Occipital lobe (tissue), 2 donors: ENCODE measurements around the gene LRRC2. TPM values are rescaled to one million over a fixed set of nuclear protein-coding genes. Genes with fewer than 3 reads are reported as not detected.

Experiments
- DNase-seq: peaks from one replicate; lab custom pipeline; 2025; lab: John Stamatoyannopoulos, UW
- total RNA-seq: library from RNA; depleted of rRNA; stranded (reverse); fragments of >200 nt; gene quantifications from one replicate; pipeline ENCODE4 v1.2.3, GENCODE V29; 2014

The LRRC2 gene
- total RNA-seq, 1 donor from 2014 or later = 7.8 TPM

GRCh38 chr3:46482632-46483350, 83.3 kb downstream of the LRRC2 start:
- no peak for DNase-seq

DNA sequence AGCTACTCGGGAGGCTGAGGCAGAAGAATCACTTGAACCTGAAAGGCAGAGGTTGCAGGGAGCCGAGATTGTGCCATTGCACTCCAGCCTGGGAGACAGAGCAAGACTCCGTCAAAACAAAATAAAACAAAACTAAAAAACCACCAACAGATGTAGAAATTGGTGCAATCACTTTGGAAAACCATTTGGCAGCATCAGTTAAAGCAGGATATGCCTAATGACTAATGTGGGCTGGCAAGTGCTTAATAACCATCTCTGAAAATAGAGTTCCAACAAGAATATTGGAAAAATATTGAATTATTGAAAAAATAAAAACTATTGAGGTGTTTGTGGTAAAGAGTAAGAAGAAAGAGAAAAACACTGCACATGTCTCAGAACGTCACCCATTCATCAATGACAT, 84.5 kb downstream of the LRRC2 start:
- no peak for DNase-seq

DNA sequence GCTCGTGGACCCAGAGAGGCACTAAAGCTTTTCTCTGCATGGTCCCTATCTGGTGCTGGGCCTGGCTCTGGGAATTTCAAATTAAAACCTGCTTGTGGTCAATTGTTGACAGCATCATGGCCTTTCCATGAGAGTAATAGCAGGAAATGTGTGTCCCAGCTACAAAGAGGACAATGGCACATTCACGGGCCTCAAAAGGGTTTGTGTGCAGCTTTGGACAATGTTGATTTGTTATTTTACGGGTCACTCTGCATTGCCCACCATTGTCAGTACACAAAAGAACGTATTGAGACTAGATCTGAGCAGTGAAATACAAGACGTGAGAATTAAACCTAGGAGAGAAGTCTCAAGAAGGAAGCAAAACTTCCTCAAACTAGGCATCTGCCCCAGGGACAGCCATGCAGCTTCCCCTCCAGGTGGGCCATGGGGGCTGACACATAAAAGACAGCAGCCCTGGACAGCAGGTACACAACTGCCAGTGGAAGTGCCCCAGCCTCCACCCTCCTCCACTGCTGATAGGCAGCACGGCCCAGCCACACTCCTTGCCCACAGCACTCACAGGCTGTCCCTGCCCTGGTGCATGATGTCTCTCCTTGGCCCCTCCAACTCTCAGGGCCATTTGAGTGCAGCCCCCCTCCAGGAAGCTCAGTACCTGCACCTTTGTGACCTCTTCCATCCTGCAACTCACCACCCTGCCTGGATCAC, 85.5 kb downstream of the LRRC2 start:
- peak; percentile 8 for DNase-seq

- no peak for DNase-seq
Observed at GRCh38 chr3:46479696-46480095, 86.4 kb downstream of the LRRC2 start.

DNA sequence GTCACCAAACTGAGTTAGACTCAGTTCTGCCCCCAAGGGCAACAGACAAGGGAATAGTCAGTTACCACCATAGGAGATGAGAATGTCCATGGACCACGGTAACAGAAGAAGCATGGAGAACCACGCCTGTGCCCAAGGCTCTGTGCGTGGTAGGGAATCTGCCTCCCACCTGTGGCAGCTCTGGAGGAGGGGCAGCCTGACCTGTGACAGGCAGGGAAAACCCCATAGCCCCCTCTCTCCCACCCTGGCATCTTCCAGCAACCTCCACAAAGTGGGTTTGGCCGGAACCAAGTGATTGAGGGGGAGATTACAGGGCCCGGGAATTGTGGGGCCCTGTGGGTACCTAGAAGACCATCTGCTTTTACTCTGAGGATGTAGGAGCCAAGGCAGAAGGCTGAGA, 87.1 kb downstream of the LRRC2 start:
- no peak for DNase-seq

DNA sequence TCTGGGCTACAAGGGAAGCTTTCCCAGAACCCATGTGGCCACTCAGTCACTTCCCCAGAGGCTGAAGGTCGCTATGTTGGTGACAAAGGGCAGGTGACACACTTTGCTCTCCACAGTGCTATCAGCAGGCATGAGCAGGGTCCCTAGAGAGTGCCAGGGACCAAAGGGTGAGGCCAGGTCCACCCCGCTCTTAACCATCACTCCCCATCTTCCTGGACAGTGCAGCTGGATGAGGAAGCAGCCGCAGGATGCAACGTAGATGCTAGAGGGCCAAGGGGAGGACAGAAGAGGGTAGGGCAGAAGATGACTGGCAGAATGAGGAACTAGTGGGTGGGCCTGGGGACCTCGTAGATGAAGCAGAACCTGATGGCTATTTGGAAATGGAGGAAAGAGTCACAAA, 87.8 kb downstream of the LRRC2 start:
- no peak for DNase-seq

GRCh38 chr3:46477756-46478155, 88.3 kb downstream of the LRRC2 start:
- no peak for DNase-seq

DNA sequence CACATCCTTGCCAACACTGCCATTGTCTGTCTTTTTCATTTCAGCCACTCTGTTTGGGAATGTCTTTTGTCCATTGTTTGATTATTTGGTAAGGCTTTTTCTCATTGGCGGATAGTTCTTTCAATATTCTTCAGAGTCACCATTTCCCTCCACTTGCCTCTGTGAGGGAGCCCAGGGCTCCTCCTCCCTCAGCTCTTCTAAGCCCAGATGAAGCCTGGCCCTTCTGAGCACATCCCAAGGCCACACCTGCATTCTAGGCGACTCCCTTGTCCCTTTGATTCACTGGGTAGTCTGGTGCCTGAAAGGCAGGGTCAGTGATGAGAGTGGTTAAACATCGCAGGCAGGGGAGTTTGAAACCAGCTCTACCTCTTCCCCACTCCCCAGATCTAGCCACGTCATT, 89.0 kb downstream of the LRRC2 start:
- DNase-seq = no peak

GRCh38 chr3:46472736-46473135, 93.4 kb downstream of the LRRC2 start:
- DNase-seq = no peak

- DNase-seq = no peak
Observed at GRCh38 chr3:46471371-46471914, 94.7 kb downstream of the LRRC2 start.

DNA sequence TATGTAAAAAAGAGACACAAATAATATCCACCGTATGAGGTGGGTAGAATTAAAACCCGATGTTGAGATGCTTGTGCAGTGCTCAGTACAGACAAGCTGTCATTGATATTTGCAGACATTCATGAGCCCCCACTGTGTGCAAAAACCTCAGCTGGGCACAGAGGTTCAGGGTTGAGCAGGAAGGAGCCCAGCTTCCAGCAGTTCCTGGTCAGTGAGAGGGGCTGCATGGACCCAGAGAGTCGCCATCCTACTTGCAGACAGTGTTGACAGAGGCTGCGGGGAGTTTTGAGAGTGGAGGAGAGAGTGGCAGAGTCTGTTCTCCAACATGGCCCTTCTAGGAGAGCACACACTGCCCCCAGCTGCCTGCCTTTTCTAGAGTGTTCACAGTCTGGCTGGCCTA, 95.3 kb downstream of the LRRC2 start:
- no peak for DNase-seq

DNA sequence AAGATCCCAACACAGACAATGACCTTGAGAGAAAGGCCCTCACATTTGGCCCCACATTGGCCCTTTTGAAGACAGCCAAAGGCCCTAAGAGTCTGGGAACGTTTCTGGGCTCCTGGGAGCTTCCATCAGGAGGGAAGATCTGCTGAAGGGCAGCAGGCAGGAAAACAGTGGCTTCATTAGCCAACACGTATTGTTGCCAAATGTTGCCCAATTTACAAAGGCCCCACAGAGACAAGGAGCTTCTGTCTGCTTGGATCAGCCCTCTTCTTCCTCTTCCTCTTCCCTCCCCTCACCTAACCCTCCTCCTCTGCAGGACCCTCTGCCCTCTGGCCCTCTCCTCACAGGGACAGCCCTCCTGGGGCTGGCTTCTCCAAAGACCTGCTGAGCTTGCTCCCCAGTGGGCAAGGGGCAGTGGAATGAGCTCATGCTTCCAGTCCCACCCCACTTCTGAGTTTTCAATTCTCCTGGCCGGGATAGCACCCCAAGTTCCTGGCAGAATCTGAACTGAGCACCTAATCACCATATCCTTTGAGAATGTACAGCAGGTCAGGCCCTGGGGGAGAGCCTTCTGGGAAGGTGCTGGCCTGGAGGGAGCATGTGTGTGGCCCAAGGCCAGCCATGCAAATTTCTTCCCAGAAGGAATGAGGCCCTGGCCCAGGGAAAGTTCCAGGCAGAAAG, 96.3 kb downstream of the LRRC2 start:
- no peak for DNase-seq

DNA sequence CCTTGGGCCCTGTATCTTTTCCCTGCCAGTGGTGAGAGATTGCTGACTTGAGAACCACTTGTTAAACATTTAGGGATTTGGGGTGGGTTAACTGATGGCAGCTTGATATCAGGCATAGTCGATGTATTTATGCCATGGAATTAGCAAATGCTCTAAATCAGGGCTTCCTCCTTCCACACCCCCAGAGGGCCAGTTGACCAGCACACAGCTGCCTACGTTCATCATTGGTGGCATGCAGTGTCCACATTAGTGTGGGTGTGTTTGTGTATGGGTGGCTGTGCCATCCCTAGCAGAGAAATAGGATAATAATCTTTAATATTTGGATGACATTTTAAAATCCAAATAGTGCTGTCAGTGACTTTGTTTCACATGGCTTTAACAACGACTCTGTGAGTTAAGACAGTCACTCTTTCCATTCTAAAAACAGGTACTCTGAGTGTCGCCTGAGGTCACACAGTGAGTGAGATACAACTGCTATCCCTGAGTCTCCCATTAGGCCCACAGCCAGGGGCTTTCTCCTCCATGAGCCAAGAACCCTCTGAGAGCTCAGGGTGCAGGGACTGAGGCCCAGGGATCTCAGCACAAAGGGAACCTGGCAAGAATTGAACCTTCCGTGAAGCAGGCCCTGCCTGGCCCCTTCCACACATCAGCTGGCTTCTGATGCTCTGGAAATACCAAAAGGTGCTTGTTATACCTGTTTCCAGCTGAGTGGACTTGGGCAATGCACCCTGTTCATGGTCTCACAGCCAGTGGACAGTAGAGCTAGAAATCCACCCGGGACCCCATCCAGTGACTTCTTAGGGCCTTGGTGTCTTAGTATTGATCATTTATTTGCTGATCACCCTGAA, 97.1 kb downstream of the LRRC2 start:
- no peak for DNase-seq

GRCh38 chr3:46467562-46467961, 98.5 kb downstream of the LRRC2 start:
- no peak for DNase-seq

DNA sequence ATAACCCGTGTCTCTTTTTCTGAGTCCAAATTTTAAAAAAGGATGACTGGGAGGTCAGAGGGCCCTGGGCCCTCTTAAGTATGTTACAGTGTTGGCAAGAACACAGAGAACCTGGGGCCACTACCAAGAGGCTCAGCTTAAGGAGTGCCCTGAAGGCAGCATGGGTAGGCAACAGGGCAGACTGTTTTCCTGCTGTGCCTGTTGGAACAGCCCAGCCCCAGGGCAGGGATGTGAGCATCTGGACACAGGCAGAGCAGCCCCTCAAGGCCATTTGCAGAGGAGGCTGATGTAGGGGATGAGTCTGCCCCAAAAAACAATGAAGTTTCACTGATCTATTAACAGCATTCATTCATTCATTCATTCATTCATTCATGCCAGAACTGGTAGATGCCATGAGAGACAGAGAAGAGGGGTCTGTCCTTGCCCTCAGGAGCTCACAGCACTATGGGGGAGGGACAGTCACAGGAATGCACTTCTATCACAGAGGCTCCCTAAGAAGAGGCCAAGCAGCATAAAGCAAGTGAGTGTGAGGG, 99.2 kb downstream of the LRRC2 start:
- DNase-seq = no peak

- DNase-seq = no peak
Observed at GRCh38 chr3:46466273-46466672, 99.8 kb downstream of the LRRC2 start.

Other genes starting within 250 kb of the LRRC2 start
- 0.31 TPM for gene CCR2, start 212.2 kb downstream of the LRRC2 start, total RNA-seq
- gene CCR5, start 195.4 kb downstream of the LRRC2 start, total RNA-seq = 0.16 TPM
- gene CCRL2, start 159.0 kb downstream of the LRRC2 start, total RNA-seq = 1.1 TPM
- 3.6 TPM for gene LTF, start 101.4 kb downstream of the LRRC2 start, total RNA-seq
- gene RTP3, start 68.3 kb downstream of the LRRC2 start, total RNA-seq = not detected
- not detected for gene FAM240A, start 46.2 kb upstream of the LRRC2 start, total RNA-seq
- 3.9 TPM for gene ALS2CL, start 127.4 kb upstream of the LRRC2 start, total RNA-seq
- 2.5 TPM for gene TMIE, start 135.1 kb upstream of the LRRC2 start, total RNA-seq
- 0.31 TPM for gene PRSS50, start 151.6 kb upstream of the LRRC2 start, total RNA-seq